NCI-H128 (cell line): Measurements from ENCODE around the gene GTF2F2.

Source experiments
- DNase-seq: peaks from one replicate; lab custom pipeline; 2025; ENCODE audit not compliant: unreplicated experiment; lab: John Stamatoyannopoulos, UW

GTF2F2 gene

DNA sequence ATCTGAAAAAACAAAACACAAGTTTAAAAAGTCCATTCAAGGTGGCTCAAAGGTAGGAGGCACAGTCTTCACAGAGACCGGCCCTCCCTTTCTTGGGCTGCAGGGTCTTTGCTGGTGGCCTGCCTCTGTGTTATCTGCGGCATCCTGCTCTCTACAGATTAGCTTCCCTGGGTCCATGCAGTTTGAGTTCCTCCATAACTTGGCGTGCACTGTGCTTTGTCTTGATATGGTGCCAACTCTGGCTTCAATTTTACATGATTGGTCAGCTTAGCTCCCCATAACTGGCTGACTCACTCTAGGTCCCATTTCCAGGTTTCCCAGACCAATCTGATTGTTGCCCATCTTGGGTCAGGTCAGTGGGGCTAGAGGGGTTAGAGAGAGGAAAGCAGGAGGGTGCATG is 178.9 kb downstream of the GTF2F2 start:
- DNase-seq, result no peak

DNA sequence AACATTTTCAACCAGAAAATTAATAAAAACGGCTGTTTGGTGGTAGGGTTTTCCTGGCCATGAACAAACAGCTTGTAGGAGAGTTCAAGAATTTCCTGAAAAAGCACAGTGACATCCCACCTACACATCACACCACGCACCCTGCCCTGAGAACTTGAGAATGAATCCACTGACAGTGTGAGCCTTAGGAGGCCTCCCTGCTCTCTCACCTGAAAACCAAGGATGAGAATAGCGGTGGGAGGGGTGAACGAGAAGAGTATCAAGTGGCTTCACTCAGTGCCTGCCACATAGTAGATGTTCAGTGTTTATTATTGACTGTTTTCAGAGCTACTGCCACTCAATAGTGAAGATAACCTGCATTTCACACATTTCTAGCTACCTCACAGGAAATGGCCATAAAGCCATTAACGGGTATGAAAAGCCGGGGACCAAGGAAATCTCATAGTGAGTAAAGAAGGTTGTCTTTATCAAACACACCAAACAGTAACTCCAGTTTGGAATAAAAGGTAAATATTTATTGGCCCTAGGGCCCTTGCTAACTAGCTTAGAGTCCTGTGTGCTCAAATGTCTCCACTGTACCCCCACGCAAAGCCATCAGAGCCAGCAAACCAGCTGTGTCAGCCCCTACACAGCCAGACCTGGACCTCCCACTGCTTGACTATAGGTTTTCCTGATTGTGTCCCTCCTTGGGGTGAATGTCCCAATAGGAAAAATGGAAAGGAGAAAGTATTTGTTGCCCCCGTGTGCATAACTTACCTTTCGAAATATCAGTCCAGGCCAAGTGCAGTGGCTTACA is 180.1 kb downstream of the GTF2F2 start:
- DNase-seq, result no peak

- DNase-seq, result no peak
Measured at GRCh38 chr13:45301263-45301662, 181.0 kb downstream of the GTF2F2 start.

DNA sequence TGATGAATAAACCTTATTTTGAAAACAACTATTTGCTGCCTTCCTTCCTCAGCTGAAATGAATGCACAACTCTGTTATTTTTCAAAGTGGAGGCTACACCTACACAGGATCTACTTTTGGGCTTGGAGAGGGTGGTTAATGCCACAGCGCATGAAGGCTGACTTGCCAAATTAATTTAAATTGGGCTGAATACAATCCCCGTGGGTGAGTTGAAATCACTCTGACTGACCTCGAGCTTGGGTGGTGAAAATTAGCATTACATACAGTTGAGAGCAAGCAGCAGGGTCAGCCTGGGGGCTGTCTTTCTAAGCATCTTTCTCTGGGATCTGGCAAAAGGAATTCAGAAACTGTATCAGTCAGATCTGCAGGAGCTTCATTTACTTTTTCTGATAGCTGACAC is 182.2 kb downstream of the GTF2F2 start:
- DNase-seq, result no peak

GRCh38 chr13:45303026-45303425 is 182.7 kb downstream of the GTF2F2 start:
- DNase-seq, result no peak

DNA sequence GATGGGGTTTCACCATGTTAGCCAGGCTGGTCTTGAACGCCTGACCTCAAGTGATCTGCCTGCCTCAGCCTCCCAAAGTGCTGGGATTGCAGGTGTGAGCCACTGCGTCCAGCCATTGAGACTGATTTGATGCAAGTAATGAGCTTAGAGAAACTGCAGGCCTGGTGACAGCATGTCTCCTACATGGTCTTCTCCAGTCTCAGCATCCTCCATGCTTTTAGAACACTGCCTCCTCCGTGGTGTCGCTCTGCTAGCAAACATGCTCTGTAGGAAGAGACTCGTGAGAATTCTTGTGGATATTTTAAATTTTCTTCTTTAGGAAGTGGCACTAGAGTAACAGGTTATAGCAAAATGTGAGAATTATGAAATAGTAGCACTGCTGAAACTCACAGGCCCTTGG is 183.6 kb downstream of the GTF2F2 start:
- no peak for DNase-seq

DNA sequence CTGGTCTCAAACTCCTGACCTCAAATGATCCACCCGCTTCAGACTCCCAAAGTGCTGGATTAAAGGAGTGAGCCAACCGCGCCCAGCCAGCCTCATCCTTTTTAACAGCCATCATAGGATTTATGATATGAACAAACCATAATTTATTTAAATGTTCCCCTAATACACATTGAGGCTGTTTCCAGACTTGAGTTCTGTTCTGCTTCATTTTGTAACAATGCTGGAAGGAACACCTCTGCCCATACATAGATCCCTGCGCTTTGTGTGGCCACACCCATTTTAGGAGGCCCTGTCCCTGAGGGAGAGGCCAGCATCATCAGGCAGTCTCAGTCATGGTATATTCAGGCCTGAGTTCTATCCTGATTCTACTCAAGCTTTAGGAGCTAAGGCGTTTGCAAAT is 184.8 kb downstream of the GTF2F2 start:
- no peak for DNase-seq

- DNase-seq, result no peak
Measured at GRCh38 chr13:45306966-45307365, 186.7 kb downstream of the GTF2F2 start.

DNA sequence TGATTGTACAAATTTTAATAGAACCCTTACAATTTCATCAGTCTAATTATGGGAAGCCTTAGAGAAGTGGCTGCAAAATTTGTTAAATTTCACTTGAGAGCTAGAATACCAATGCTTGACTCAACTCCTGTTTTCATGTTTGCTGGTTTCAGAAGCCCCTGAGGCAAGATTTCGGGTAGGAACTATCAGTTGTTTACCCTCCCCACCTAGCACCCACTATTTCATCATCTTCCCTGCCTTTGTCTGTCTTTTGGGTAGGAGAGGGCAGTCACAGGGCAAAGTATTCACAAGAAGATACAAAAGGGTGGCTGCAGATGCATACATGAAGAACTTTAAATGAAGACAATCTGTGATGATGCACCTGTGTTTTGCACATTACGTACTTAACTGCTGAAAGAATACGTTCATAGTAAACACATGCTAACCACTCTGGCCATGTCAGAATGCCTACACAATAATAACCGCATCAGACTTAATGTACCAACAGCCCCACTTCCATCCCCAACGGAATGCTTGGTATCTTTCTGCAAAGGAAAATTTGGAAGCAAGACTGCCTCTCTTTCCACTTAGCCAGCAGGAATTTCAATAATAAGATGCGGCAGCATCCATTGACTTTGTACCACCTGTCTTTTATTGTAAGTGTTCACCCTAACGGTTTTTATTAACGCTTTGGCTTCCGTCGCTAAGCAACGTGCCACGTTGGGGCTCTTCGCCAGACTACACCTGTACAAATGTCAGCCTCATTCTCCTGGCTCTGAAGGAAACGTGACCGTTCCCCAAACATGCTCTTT is 190.2 kb downstream of the GTF2F2 start:
- no peak for DNase-seq

- no peak for DNase-seq
Measured at GRCh38 chr13:45314822-45315221, 194.5 kb downstream of the GTF2F2 start.

- no peak for DNase-seq
Measured at GRCh38 chr13:45315520-45316167, 195.3 kb downstream of the GTF2F2 start.

DNA sequence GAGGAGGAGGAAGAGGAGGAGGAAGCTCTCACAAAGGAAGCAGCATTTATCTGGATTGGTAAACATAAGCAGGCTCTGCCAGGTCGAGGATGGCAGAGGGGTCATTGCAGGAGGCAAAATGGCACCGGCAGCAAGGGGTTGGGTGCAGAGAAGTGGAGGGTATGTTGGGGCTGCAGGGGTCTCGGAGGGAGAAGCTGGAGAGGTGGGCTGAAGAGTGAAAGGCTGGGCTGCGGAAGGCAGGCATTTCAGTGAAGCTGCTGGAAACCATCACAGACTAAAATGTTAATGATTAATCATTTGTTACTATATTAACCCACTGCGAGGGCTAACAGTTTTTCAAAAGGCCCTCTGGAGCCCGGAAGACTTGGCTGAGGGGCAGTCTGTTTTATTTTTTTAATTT is 196.0 kb downstream of the GTF2F2 start:
- no peak for DNase-seq

DNA sequence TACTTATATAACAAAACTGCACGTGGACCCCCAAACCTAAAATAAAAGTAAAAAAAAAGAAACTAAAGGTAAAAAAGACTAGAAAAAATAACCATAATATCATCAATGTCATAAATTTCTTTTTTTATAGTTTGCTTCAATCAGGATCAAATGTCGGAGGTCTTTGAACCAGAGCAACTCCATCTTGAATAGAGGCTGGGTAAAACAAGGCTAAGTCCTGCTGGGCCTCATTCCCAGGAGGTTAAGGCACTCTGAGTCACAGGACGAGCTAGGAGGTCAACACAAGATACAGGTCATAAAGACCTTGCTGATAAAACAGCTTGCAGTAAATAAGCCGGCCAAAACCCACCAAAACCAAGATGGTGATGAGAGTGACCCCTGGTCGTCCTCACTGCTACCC is 196.7 kb downstream of the GTF2F2 start:
- DNase-seq, result no peak

GRCh38 chr13:45320876-45321629 is 200.7 kb downstream of the GTF2F2 start:
- no peak for DNase-seq

- no peak for DNase-seq
Measured at GRCh38 chr13:45325806-45326205, 205.5 kb downstream of the GTF2F2 start.

DNA sequence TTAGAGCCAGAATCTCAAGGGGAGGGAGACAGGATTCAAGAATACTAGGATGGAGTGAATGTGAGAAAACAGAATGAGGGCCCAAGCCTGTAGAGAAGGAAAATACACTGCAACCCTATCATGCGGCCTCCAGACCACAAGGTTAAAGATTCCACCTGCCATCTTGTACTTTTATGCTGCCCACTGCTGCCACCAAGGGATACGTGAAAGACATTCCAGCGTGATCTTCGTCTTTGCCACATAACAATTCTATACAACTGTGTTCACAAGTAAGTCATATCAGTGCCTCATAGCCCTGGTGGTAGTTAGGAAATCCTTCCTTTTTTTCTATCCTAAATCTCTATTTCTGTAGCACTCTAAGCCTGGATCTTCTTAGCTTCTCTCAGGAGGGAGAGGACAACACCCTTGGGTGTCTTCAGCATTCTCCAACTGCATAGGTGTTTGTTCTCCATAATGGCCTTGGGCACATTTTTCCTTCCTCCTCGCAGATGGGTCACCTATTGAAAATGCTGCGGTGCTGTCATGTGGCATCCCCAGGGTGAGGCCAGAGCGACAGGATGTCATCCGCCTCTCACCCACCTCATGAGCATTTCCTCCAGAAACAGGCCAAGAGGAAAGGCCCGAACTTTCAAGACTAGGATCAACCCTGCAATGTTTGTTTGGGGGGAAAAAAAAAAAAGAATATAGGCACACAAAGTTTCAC is 207.1 kb downstream of the GTF2F2 start:
- no peak for DNase-seq

GRCh38 chr13:45328661-45329111 is 208.4 kb downstream of the GTF2F2 start:
- no peak for DNase-seq

GRCh38 chr13:45331123-45331619 is 210.9 kb downstream of the GTF2F2 start:
- DNase-seq, result no peak

DNA sequence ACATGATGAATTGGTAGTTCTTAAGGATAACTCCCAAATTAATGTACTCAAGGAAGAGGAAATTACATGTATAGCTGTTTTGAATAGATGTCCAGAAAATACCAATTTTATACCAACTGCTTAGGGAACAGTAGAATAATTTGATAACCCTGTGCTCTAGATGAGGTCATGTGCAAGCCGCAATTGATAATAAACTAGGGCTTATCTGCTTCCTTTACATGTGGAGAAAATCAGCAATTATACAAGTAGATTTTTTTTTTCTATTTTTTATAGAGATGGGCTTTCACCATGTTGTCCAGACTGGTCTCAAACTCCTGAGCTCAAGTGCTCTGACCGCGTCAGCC is 211.4 kb downstream of the GTF2F2 start:
- no peak for DNase-seq

GRCh38 chr13:45332036-45332830 is 211.9 kb downstream of the GTF2F2 start:
- DNase-seq, result no peak
